ENCODE results near the gene MLYCD. TPM values are rescaled to one million over a fixed set of nuclear protein-coding genes. Genes with fewer than 3 reads are reported as not detected.
A peak's percentile ranks its signal among the peaks of the same experiment; 100 is the strongest.

Gene MLYCD
- 3.1 and 3.5 TPM in 2 replicates for total RNA-seq
- 3.2 TPM for polyA plus RNA-seq (2012)

GRCh38 chr16:83898463-83899271 is at the start of gene MLYCD:
Gene MLYCD, plus strand, starts transcription at chr16:83899115. Its CDS starts 30 bp downstream, at chr16:83899145.
- DNase-seq (ENCODE audit: low read depth), result peak; percentile 93

- DNase-seq (ENCODE audit: low read depth), result peak; percentile 31
Observed at GRCh38 chr16:83849421-83849820, 49.5 kb upstream of the MLYCD start.

GRCh38 chr16:83850947-83851346 is 48.0 kb upstream of the MLYCD start:
- no peak for DNase-seq (ENCODE audit: low read depth)

GRCh38 chr16:83851473-83851872 is 47.4 kb upstream of the MLYCD start:
- no peak for DNase-seq (ENCODE audit: low read depth)

GRCh38 chr16:83852774-83853173 is 46.1 kb upstream of the MLYCD start:
- no peak for DNase-seq (ENCODE audit: low read depth)

GRCh38 chr16:83853834-83854233 is 45.1 kb upstream of the MLYCD start:
- no peak for DNase-seq (ENCODE audit: low read depth)

GRCh38 chr16:83854420-83854819 is 44.5 kb upstream of the MLYCD start:
- DNase-seq (ENCODE audit: low read depth), result no peak

- no peak for DNase-seq (ENCODE audit: low read depth)
Observed at GRCh38 chr16:83856792-83857191, 42.1 kb upstream of the MLYCD start.

GRCh38 chr16:83859265-83859664 is 39.6 kb upstream of the MLYCD start:
- no peak for DNase-seq (ENCODE audit: low read depth)

- DNase-seq (ENCODE audit: low read depth), result no peak
Observed at GRCh38 chr16:83862661-83863060, 36.3 kb upstream of the MLYCD start.

GRCh38 chr16:83863682-83864081 is 35.2 kb upstream of the MLYCD start:
- DNase-seq (ENCODE audit: low read depth), result no peak

- DNase-seq (ENCODE audit: low read depth), result no peak
Observed at GRCh38 chr16:83870830-83871229, 28.1 kb upstream of the MLYCD start.

- peak; percentile 75 for DNase-seq (ENCODE audit: low read depth)
Observed at GRCh38 chr16:83878838-83879237, 20.1 kb upstream of the MLYCD start.

- DNase-seq (ENCODE audit: low read depth), result peak; percentile 62
Observed at GRCh38 chr16:83882163-83882885, 16.6 kb upstream of the MLYCD start.

- DNase-seq (ENCODE audit: low read depth), result no peak
Observed at GRCh38 chr16:83886199-83886971, 12.5 kb upstream of the MLYCD start.

GRCh38 chr16:83887080-83887479 is 11.8 kb upstream of the MLYCD start:
- DNase-seq (ENCODE audit: low read depth), result peak; percentile 61

GRCh38 chr16:83887564-83887963 is 11.4 kb upstream of the MLYCD start:
- DNase-seq (ENCODE audit: low read depth), result no peak

GRCh38 chr16:83888672-83889044 is 10.3 kb upstream of the MLYCD start:
- DNase-seq (ENCODE audit: low read depth), result no peak

GRCh38 chr16:83890359-83890758 is 8.6 kb upstream of the MLYCD start:
- DNase-seq (ENCODE audit: low read depth), result no peak

- no peak for DNase-seq (ENCODE audit: low read depth)
Observed at GRCh38 chr16:83891742-83892141, 7.2 kb upstream of the MLYCD start.

GRCh38 chr16:83895243-83895642 is 3.7 kb upstream of the MLYCD start:
- DNase-seq (ENCODE audit: low read depth), result no peak

- DNase-seq (ENCODE audit: low read depth), result no peak
Observed at GRCh38 chr16:83895942-83896341, 3.0 kb upstream of the MLYCD start.
